Trophoblast cell (in vitro differentiated cells and primary cell): ENCODE results near the gene FASTK.

Experiments used
- DNase-seq, 2 donors: peaks; one replicate each; pipeline ENCODE4 v3.0.0-alpha.2; 2016
- H2AFZ ChIP-seq: 2 replicates; pipeline ENCODE4 v1.6.1; 2013; ENCODE audit warnings: low read length, moderate library complexity, mild to moderate bottlenecking; ENCODE audit not compliant: insufficient read depth, poor library complexity
- H2AK5ac ChIP-seq: 2 replicates; pipeline ENCODE4 v1.6.1; 2013; ENCODE audit warnings: mild to moderate bottlenecking, low read length
- H2BK120ac ChIP-seq: 2 replicates; pipeline ENCODE4 v1.6.1; 2013; ENCODE audit warnings: low read length, mild to moderate bottlenecking, moderate library complexity; ENCODE audit not compliant: insufficient read depth, poor library complexity
- H2BK12ac ChIP-seq: 2 replicates; pipeline ENCODE4 v1.6.1; 2013; ENCODE audit warnings: mild to moderate bottlenecking, low read length, moderate library complexity
- H2BK5ac ChIP-seq: 2 replicates; pipeline ENCODE4 v1.6.1; 2013; ENCODE audit warnings: low read length, low read depth, moderate library complexity, mild to moderate bottlenecking; ENCODE audit not compliant: poor library complexity
- H3K14ac ChIP-seq: 2 replicates; pipeline ENCODE4 v1.6.1; 2013; ENCODE audit warnings: mild to moderate bottlenecking, low read length
- H3K18ac ChIP-seq: 2 replicates; pipeline ENCODE4 v1.6.1; 2013; ENCODE audit warnings: mild to moderate bottlenecking, low read length
- H3K23ac ChIP-seq: 2 replicates; pipeline ENCODE4 v1.6.1; 2013; ENCODE audit warnings: low read length
- H3K27ac ChIP-seq: 2 replicates; pipeline ENCODE4 v1.5.1; 2013; ENCODE audit warnings: low read depth, mild to moderate bottlenecking, inconsistent platforms, low read length, moderate library complexity
- H3K27me3 ChIP-seq: 2 replicates; pipeline ENCODE4 v1.6.1; 2013; ENCODE audit warnings: inconsistent platforms, mild to moderate bottlenecking, low read length, moderate library complexity; ENCODE audit not compliant: insufficient read depth
- H3K36me3 ChIP-seq, 2 experiments: 1 replicate in 1 of 2; 2 replicates in 1 of 2; pipeline ENCODE4 v1.6.1; 2013; ENCODE audit warnings: low read length in 2 of 2, mild to moderate bottlenecking in 2 of 2, moderate library complexity in 1 of 2; ENCODE audit not compliant: insufficient read depth in 2 of 2, control insufficient read depth in 1 of 2
- H3K4ac ChIP-seq: 2 replicates; pipeline ENCODE4 v1.6.1; 2013; ENCODE audit warnings: low read depth, mild to moderate bottlenecking, low read length, moderate library complexity
- H3K4me1 ChIP-seq, 2 experiments: 1 replicate in 1 of 2; 2 replicates in 1 of 2; pipeline ENCODE4 v1.6.1; 2013; ENCODE audit warnings: low read length in 2 of 2, mild to moderate bottlenecking in 2 of 2, moderate library complexity in 1 of 2; ENCODE audit not compliant: insufficient read depth in 2 of 2, control insufficient read depth in 1 of 2
- H3K4me2 ChIP-seq: 2 replicates; pipeline ENCODE4 v1.6.1; 2013; ENCODE audit warnings: inconsistent platforms, mild to moderate bottlenecking, low read length, moderate library complexity
- H3K4me3 ChIP-seq: 2 replicates; pipeline ENCODE4 v1.5.1; 2013; ENCODE audit warnings: mild to moderate bottlenecking, low read depth, low read length, inconsistent platforms
- H3K79me1 ChIP-seq: one replicate; pipeline ENCODE4 v1.6.1; 2013; ENCODE audit warnings: low read length
- H3K79me2 ChIP-seq: 2 replicates; pipeline ENCODE4 v1.6.1; 2013; ENCODE audit warnings: low read length, mild to moderate bottlenecking; ENCODE audit not compliant: control insufficient read depth, insufficient read depth, poor library complexity
- H3K9ac ChIP-seq: 2 replicates; pipeline ENCODE4 v1.6.1; 2013; ENCODE audit warnings: mild to moderate bottlenecking, low read length
- H3K9me3 ChIP-seq: 2 replicates; pipeline ENCODE4 v1.6.1; 2013; ENCODE audit warnings: low read depth, mild to moderate bottlenecking, control low read depth, inconsistent platforms, low read length; ENCODE audit not compliant: insufficient read depth
- H4K12ac ChIP-seq: 2 replicates; pipeline ENCODE4 v1.6.1; 2013; ENCODE audit warnings: low read depth, mild to moderate bottlenecking, low read length, moderate library complexity
- H4K8ac ChIP-seq: 2 replicates; pipeline ENCODE4 v1.6.1; 2013; ENCODE audit warnings: low read depth, mild to moderate bottlenecking, low read length, moderate library complexity
- H4K91ac ChIP-seq: one replicate; pipeline ENCODE4 v1.6.1; 2013; ENCODE audit warnings: low read depth, mild to moderate bottlenecking, low read length, moderate library complexity
- WGBS: extraction: QIAGEN DNeasy Blood & Tissue Kit; methylation state at CpG from one replicate; pipeline ENCODE4 v1.1.7; 2013; ENCODE audit warnings: missing lambda C conversion rate; ENCODE audit not compliant: insufficient read length, insufficient coverage; ENCODE audit errors: extremely low coverage; 5-methylcytosine and 5-hydroxymethylcytosine counted together

FASTK gene

GRCh38 chr7:151110236-151110940 is 29.8 kb upstream of the FASTK start:
- H4K12ac ChIP-seq, result no peak overlapping the region
- H3K14ac ChIP-seq, result no peak overlapping the region
- WGBS, result no CpG with 5 or more reads among the region's 11 CpGs

DNA sequence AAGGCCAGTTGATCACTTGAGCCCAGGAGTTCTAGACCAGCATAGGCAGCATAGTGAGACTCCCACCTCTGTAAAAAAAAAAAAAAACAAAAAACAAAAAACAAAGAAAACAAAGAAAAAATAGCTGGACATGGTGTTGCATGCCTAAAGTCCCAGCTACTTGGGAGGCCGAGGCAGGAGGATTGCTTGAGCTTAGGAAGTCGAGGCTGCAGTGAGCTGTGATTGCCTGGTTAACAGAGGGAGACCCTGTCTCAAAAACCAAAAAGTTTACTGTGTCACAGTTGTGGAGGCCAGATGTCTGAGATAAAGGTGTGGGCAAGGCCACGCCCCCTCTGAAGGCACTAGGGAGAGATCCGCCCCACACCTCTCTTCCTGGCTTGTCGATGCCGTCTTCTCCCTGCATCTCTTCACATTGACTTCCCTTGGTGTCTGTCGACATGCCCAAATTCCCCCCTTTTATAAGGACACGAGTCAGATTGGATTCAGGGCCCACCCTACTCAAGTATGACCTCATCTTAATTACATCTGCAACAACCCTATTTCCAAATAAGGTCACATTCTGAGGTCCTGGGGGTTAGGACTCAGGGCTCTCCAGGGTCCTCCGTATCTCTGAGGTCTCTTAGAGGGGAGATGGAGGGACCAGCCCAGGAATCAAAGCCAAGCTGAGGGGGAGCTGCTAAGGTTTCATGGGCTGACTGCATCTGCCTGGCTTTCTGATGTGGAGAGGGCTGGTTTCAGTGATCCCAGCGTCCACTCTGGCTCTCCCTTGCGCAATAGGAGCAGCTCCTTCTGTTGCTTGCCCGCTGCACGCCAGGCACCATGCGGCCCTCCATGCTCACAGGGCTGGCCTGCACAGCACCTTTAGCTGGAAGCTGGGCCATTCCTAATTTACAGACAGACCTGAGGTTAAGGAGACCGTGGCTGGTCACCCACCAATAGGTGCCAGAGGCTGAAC is 28.8 kb upstream of the FASTK start:
- peaks cover 13 to 18% of the 10 kb centered on the region in 2 experiments for H3K4me1 ChIP-seq
- H4K8ac ChIP-seq, result no peak overlapping the region
- H2AK5ac ChIP-seq, result peak overlapping the region; percentile 35
- H4K91ac ChIP-seq, result no peak overlapping the region
- H3K4ac ChIP-seq, result no peak overlapping the region
- H3K79me1 ChIP-seq, result peaks cover 15% of the 10 kb centered on the region
- H3K9ac ChIP-seq, result no peak overlapping the region
- H2BK5ac ChIP-seq, result no peak overlapping the region
- H3K23ac ChIP-seq, result no peak overlapping the region
- H4K12ac ChIP-seq, result no peak overlapping the region
- H3K4me3 ChIP-seq, result no peak overlapping the region
- peak overlapping the region; percentile 29 for H2BK12ac ChIP-seq
- no peak overlapping the region for H3K14ac ChIP-seq
- no peak overlapping the region for H3K4me2 ChIP-seq
- no peak overlapping the region for H3K18ac ChIP-seq
- no peak overlapping the region for H2BK120ac ChIP-seq
- H2AFZ ChIP-seq, result no peak overlapping the region
- H3K27me3 ChIP-seq, result no peaks in the 10 kb centered on the region
- H3K36me3 ChIP-seq, result peaks cover 6 to 8% of the 10 kb centered on the region in 2 experiments
- peaks cover 5% of the 10 kb centered on the region for H3K79me2 ChIP-seq
- no peak overlapping the region for H3K27ac ChIP-seq
- no peaks in the 10 kb centered on the region for H3K9me3 ChIP-seq
- DNase-seq, result no peak
- no CpG with 5 or more reads among the region's 15 CpGs for WGBS

More at GRCh38 chr7:151110236-151110940, 29.8 kb upstream of the FASTK start:
- no peak overlapping the region for H3K18ac ChIP-seq
- no peaks in the 10 kb centered on the region for H3K27me3 ChIP-seq
- H3K79me2 ChIP-seq, result peaks cover 10% of the 10 kb centered on the region
- no peak overlapping the region for H4K91ac ChIP-seq
- H2BK120ac ChIP-seq, result no peak overlapping the region
- no peaks in the 10 kb centered on the region for H3K9me3 ChIP-seq
- H4K8ac ChIP-seq, result no peak overlapping the region
- peaks cover 13 to 18% of the 10 kb centered on the region in 2 experiments for H3K4me1 ChIP-seq
- H3K9ac ChIP-seq, result no peak overlapping the region
- no peak overlapping the region for H3K23ac ChIP-seq
- peak overlapping the region; percentile 29 for H3K4ac ChIP-seq
- no peak overlapping the region for H3K27ac ChIP-seq
- H3K4me2 ChIP-seq, result no peak overlapping the region
- H2BK12ac ChIP-seq, result no peak overlapping the region
- no peak overlapping the region for H2AK5ac ChIP-seq
- DNase-seq, result no peak
- H3K36me3 ChIP-seq, result peaks cover 2 to 3% of the 10 kb centered on the region in 2 experiments
- H3K79me1 ChIP-seq, result peaks cover 19% of the 10 kb centered on the region
- H2BK5ac ChIP-seq, result no peak overlapping the region
- H2AFZ ChIP-seq, result no peak overlapping the region
- no peak overlapping the region for H3K4me3 ChIP-seq

DNA sequence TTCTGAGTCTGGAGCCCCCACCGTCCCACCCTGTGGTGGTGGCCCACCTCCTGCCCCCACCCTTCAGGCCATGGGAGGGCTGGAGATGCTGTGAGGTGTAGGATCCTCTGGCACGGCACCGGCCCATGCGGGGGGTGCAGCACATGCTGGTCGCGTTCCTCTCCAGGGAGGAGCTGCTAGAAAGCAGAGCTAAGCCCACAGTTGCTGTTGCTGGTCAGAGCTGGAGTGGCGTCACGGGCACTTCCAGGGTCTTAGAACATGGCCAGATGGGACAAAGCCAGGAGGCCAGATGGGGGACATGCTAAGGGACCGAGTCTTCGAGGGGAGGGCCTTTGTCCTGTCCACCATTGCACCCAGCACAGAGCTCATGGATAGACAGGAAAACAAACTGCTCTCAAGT is 27.3 kb upstream of the FASTK start:
- H3K23ac ChIP-seq, result no peak overlapping the region
- no peak overlapping the region for H3K4me3 ChIP-seq
- H4K12ac ChIP-seq, result no peak overlapping the region
- no peak overlapping the region for H2BK12ac ChIP-seq
- no peaks in the 10 kb centered on the region for H3K27me3 ChIP-seq
- H3K79me1 ChIP-seq, result peaks cover 3% of the 10 kb centered on the region
- WGBS, result no CpG with 5 or more reads among the region's 10 CpGs
- peaks cover 3% of the 10 kb centered on the region for H3K79me2 ChIP-seq
- no peak for DNase-seq
- H4K8ac ChIP-seq, result no peak overlapping the region
- no peaks in the 10 kb centered on the region for H3K9me3 ChIP-seq
- peak overlapping the region; percentile 25 for H3K9ac ChIP-seq
- H3K36me3 ChIP-seq, result peaks cover 7 to 8% of the 10 kb centered on the region in 2 experiments
- H3K27ac ChIP-seq, result no peak overlapping the region
- no peak overlapping the region for H3K14ac ChIP-seq
- no peak overlapping the region for H2BK120ac ChIP-seq
- H3K18ac ChIP-seq, result no peak overlapping the region
- H3K4ac ChIP-seq, result no peak overlapping the region
- no peak overlapping the region for H3K4me2 ChIP-seq
- no peak overlapping the region for H2BK5ac ChIP-seq
- no peak overlapping the region for H2AK5ac ChIP-seq
- no peak overlapping the region for H4K91ac ChIP-seq
- peaks cover 5 to 6% of the 10 kb centered on the region in 2 experiments for H3K4me1 ChIP-seq
- no peak overlapping the region for H2AFZ ChIP-seq

GRCh38 chr7:151104411-151105235 is 24.0 kb upstream of the FASTK start:
- H2BK12ac ChIP-seq, result no peak overlapping the region

More at GRCh38 chr7:151104411-151105235, 24.0 kb upstream of the FASTK start:
- Histone ChIP-seq H3K4me1 (no peaks in the 10 kb centered on the region), H3K9me3 (no peaks in the 10 kb centered on the region), H4K8ac (no peak overlapping the region), H2AK5ac (no peak overlapping the region), H3K23ac (no peak overlapping the region), H4K12ac (no peak overlapping the region), H2BK120ac (no peak overlapping the region), H3K4me2 (no peak overlapping the region), H3K27ac (no peak overlapping the region), H4K91ac (no peak overlapping the region), H3K14ac (no peak overlapping the region), H2AFZ (no peak overlapping the region), H3K18ac (peak overlapping the region; percentile 33), H3K79me1 (no peaks in the 10 kb centered on the region), H3K79me2 (peaks cover 5% of the 10 kb centered on the region), H3K36me3 (peaks cover 9 to 12% of the 10 kb centered on the region in 2 experiments), H3K4ac (no peak overlapping the region), H2BK5ac (no peak overlapping the region), H3K9ac (no peak overlapping the region), H3K4me3 (no peak overlapping the region), H3K27me3 (no peaks in the 10 kb centered on the region)
- no peak for DNase-seq
- no CpG with 5 or more reads among the region's 23 CpGs for WGBS
